AG09309 (cell line): ENCODE results near the gene CTDSPL.

Experiments
- DNase-seq: peaks from one replicate; pipeline ENCODE4 v3.0.0-alpha.2; 2010; ENCODE audit warnings: low read depth
- H3K4me3 ChIP-seq: 2 replicates; pipeline ENCODE4 v1.5.1; 2011; ENCODE audit warnings: mild to moderate bottlenecking, low read depth, low read length, moderate library complexity; ENCODE audit not compliant: control insufficient read depth
- TF ChIP-seq, protein P1 (sequence below): IDR thresholded peaks from 2 replicates; pipeline ENCODE4 v1.5.1; 2011; ENCODE audit warnings: mild to moderate bottlenecking, low read depth, low read length, inconsistent platforms; ENCODE audit not compliant: insufficient read depth, control insufficient read depth; ENCODE audit errors: missing control alignments

CTDSPL gene

GRCh38 chr3:37859908-37860199, 1.8 kb upstream of the CTDSPL start:
- TF ChIP-seq, protein P1, sequence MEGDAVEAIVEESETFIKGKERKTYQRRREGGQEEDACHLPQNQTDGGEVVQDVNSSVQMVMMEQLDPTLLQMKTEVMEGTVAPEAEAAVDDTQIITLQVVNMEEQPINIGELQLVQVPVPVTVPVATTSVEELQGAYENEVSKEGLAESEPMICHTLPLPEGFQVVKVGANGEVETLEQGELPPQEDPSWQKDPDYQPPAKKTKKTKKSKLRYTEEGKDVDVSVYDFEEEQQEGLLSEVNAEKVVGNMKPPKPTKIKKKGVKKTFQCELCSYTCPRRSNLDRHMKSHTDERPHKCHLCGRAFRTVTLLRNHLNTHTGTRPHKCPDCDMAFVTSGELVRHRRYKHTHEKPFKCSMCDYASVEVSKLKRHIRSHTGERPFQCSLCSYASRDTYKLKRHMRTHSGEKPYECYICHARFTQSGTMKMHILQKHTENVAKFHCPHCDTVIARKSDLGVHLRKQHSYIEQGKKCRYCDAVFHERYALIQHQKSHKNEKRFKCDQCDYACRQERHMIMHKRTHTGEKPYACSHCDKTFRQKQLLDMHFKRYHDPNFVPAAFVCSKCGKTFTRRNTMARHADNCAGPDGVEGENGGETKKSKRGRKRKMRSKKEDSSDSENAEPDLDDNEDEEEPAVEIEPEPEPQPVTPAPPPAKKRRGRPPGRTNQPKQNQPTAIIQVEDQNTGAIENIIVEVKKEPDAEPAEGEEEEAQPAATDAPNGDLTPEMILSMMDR = no peak
- H3K4me3 ChIP-seq = no peak overlapping the region
- DNase-seq = no peak

DNA sequence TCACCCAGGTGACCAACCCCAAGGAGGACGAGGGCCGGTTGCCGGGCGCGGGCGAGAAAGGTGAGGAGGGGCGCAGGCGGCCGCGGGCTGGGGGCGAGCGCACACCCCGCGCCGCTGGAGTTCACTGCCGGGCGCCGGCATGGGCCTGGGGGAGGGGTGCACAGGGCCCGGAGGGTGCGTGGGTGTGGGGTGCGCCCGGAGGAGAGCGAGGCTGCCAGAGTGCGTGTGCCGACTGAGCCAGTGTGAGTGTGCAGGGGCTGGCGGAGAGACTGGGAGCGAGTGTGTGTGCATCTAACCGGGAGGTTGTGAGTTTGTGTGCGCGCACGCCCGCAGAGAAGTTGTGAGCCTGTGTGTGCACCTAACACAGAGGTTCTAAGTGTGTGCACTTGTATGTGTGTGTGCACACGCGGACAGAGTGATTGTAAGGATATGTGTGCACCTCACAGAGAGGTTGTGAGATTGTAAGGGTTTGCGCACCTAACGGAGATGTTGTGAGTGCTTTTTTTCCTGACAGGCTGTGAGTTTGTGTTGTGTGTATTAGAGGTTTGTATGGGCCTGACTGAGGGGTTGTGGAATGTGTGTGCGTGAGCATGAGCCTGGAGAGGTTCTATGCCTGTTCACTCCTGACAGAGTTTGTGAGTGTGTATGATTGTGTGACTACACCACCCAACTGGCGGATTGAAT, 681 bp downstream of the CTDSPL start:
- DNase-seq = no peak
- peak overlapping the region; percentile 92 for H3K4me3 ChIP-seq
- TF ChIP-seq, protein P1 = no peak

- TF ChIP-seq, protein P1 = no peak
- H3K4me3 ChIP-seq = peak overlapping the region; percentile 92
- no peak for DNase-seq
These were observed 1.5 kb downstream of the CTDSPL start for GRCh38 chr3:37862903-37863815.

GRCh38 chr3:37863949-37864822, 2.5 kb downstream of the CTDSPL start:
- no peak overlapping the region for H3K4me3 ChIP-seq

DNA sequence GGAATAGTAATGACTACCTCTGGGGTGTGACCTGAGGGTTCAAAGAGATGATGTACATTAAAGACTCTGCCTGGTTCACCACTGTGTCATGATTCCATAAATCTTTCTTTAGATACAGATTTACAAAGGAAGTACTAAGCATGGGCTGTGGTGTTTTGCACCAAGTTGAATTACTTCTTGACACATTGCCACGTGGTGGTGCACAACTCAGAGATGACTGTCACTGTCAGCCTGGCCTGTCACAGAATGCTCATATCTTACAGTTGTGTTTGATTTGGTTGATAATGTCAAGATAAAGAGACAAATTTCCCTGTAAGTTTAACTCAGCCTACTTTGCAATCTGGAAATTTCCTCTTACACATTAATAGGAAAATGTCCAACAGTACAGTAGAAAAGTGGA, 3.2 kb downstream of the CTDSPL start:
- TF ChIP-seq, protein P1 = no peak
- DNase-seq = no peak
- H3K4me3 ChIP-seq = no peak overlapping the region

More at GRCh38 chr3:37863949-37864822, 2.5 kb downstream of the CTDSPL start:
- no peak for DNase-seq
- TF ChIP-seq, protein P1 = no peak

DNA sequence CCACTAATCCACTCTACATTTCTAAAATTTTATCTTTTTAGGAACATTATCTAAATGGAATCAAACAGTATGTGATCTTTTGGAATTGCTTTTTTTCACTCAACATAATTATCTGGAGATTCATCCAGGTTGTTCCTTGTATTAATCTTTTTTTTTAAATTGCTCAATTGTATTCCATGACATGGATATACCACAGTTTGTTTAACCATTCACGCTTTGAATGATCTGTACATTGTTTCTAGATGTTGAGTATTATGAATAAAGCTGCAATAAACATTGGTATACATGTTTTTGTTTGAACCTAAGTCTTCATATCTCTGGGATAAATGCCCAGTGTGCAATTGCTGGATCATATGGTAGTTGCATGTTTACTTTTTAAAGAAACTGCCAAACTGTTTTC, 5.5 kb downstream of the CTDSPL start:
- TF ChIP-seq, protein P1 = no peak
- H3K4me3 ChIP-seq = no peak overlapping the region
- DNase-seq = no peak
